T-helper 1 cell (primary cell): Measurements from ENCODE around the gene TIGD7.

Source experiments
- DNase-seq, 5 donors: peaks; one replicate each; pipeline ENCODE4 v3.0.0-alpha.2; 2012 to 2020
- total RNA-seq, 4 donors: gene quantifications; one replicate each; lab custom pipeline; 2026; lab: John Stamatoyannopoulos, UW

The TIGD7 gene, protein sequence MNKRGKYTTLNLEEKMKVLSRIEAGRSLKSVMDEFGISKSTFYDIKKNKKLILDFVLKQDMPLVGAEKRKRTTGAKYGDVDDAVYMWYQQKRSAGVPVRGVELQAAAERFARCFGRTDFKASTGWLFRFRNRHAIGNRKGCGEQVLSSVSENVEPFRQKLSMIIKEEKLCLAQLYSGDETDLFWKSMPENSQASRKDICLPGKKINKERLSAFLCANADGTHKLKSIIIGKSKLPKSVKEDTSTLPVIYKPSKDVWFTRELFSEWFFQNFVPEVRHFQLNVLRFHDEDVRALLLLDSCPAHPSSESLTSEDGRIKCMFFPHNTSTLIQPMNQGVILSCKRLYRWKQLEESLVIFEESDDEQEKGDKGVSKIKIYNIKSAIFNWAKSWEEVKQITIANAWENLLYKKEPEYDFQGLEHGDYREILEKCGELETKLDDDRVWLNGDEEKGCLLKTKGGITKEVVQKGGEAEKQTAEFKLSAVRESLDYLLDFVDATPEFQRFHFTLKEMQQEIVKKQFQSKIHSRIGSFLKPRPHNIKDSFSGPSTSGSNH
- total RNA-seq: 4.9 to 11.0 (median 6.5) reads per million in 4 donors

DNA sequence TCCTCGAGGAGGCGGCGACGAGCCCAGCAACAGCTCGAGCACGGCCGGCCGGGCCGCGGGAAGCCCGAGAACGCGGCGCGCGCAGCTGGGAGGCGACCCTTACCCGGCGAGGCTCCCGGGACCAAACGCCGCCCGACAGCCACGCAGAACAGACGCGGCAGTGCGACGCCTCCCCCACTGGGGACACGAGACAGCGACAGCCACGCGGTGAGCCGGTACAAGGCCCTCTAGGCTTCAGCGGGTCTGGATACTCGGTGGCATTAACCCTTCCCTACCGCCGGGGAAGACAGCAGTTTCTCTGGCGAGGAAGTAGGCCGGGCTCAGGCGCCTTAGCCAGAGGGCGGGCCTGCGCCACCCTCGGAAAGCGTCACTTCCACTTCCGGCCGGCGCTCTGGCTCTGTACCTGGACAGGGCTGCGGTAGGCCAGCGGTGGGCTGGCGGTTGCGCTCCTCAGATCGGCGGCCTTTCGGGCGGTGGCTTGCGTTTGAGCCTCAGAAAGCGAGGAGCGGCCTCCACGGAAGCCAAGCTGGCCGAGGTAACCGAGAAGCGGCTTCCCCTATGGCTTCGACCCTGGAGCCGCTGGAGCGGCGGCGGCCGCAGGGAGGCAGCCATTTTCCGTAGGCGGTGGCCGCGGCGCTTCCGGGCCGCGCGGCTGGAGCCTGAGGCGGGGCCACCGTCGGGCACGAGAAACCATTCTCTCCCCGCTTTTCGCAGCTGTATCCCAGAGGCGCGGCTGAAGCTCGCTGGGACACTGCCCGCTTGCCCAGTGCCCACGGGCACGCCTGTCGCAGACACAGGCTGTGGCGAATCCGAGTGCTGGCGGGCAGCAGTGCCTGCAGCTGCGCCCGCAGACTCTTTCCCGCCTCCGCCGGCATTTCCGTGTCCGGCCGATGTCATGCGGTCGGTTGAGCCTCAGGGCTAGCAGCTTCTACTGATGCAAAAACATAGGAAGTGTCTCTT, at the start of gene TIGD7, which contains the start of gene ZNF75A:
Gene TIGD7 (minus strand): TSS at position 322 of the 960 bp plus-strand sequence. CDS start 4,816 bp downstream, outside the sequence.
Gene ZNF75A (plus strand): TSS at position 389 of the 960 bp plus-strand sequence. CDS start 2,932 bp downstream, outside the sequence.
- DNase-seq: peak; percentile 66 to 93 (median 77)

GRCh38 chr16:3349175-3349574, 43.9 kb upstream of the TIGD7 start:
- no peak for DNase-seq

DNA sequence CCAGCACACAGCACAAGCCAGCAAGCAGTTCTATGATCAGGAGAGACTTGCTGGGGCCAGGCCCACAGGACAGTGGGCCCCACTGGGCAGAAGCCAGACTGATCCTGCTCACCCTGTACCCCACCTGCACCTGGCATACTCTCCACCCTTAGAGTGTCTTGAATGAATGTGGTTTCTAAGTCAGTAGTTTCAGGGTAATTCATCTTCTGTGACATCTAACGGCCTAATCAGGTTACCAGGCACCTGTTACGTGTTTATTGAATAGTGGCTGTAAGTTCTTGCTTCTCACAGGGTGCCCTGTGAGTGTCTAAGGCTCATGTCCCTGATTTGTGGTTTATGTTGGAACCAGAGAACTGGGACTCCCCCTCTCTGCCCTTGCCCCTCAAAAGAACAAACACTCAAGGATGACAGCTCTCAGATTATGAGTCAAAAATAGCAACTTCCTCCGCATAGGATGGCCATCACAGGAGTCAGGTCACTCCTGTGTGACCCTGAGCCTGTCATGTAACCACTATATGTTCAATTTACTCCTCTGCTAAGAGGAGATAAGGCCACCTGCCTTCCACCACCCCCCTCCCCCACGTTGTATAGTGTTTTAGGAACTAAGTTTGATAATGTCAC, 43.4 kb upstream of the TIGD7 start:
- DNase-seq: no peak

DNA sequence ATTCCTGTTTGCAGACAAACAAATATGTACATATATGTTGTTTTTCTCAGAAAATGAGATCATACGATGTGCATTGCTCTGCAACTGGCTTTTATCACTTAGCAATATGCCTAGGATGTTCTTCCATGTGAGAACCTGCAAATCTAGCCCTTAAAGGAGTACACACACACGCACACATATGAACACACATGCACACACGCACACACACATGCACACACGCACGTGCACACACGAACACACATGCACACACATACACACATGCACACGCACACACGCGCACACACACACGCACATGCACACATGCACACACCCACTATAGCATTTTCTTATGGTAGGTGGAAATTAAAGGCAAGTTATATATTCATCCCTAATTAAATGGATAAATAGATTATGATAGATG, 42.4 kb upstream of the TIGD7 start:
- DNase-seq: no peak

GRCh38 chr16:3346041-3346440, 40.8 kb upstream of the TIGD7 start:
- no peak for DNase-seq

DNA sequence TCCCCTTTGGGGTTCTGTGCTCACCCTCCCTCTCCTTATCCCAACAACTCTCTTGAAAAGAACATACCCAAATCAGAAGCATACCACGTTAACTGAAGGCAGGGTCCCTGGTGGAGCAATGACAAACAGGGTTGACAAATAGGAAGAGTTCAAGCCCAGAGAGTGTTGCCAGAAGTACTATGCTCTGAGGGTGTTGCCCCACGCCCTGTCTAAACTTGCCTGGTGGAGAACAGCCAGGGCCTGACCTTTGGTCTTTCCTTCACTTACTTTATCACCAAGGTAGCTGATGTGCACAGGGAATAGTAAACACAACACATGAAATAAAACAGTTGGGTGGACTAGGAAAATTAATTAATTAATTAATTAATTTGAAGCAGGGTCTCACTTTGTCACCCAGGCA, 23.4 kb upstream of the TIGD7 start:
- DNase-seq: no peak

GRCh38 chr16:3328104-3328503, 22.9 kb upstream of the TIGD7 start:
- no peak for DNase-seq

- no peak for DNase-seq
Observed at GRCh38 chr16:3327514-3327913, 22.3 kb upstream of the TIGD7 start.

- no peak for DNase-seq
Observed at GRCh38 chr16:3321816-3322215, 16.6 kb upstream of the TIGD7 start.

- DNase-seq: peak in 1 of 5 donors; percentile 6
Observed at GRCh38 chr16:3317315-3317999, 12.2 kb upstream of the TIGD7 start.

- DNase-seq: no peak
Observed at GRCh38 chr16:3311496-3311895, 6.3 kb upstream of the TIGD7 start.

GRCh38 chr16:3306078-3306477, 848 bp upstream of the TIGD7 start:
- no peak for DNase-seq

DNA sequence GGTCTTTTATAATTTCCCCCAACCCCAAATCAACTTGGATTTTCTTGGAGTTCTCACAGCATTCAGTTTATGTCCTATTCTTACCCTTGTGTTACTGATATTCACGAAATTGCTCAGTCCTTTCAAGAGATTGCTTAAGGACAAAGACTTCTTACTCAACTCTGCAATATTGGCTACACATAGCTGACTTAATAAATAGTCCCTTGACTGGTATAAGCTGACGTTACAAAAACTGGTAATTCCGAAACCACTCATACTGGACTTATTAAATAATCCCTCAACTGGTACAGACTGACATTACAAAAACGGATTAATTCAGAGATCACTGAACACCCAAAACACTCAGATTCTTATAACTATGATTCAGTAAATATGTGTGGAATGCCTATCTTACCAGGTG, 860 bp downstream of the TIGD7 start:
- no peak for DNase-seq

GRCh38 chr16:3295783-3296182, 9.4 kb downstream of the TIGD7 start:
- no peak for DNase-seq

- no peak for DNase-seq
Observed at GRCh38 chr16:3295209-3295608, 10.0 kb downstream of the TIGD7 start.

DNA sequence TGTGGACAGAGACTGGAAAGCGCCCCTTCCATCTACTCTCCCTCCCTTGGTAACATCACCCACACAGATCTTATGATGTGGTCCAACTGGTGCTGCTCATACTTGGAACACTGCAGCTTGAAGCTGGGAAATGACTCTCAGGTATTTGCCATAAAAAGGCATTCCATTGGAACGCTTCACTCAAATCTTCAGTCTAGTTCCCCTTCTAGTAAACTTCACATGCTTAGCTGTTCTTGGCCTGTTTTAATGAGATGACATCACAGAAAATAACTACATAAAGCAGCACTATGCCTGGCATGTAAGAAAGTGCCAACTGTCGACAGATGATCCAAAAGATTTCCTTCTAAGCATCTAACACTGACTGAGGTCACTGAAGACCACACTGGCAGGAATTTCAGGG, 12.6 kb downstream of the TIGD7 start:
- no peak for DNase-seq

GRCh38 chr16:3289998-3290673, 15.1 kb downstream of the TIGD7 start:
- DNase-seq: no peak

GRCh38 chr16:3285131-3285530, 20.1 kb downstream of the TIGD7 start:
- no peak for DNase-seq

DNA sequence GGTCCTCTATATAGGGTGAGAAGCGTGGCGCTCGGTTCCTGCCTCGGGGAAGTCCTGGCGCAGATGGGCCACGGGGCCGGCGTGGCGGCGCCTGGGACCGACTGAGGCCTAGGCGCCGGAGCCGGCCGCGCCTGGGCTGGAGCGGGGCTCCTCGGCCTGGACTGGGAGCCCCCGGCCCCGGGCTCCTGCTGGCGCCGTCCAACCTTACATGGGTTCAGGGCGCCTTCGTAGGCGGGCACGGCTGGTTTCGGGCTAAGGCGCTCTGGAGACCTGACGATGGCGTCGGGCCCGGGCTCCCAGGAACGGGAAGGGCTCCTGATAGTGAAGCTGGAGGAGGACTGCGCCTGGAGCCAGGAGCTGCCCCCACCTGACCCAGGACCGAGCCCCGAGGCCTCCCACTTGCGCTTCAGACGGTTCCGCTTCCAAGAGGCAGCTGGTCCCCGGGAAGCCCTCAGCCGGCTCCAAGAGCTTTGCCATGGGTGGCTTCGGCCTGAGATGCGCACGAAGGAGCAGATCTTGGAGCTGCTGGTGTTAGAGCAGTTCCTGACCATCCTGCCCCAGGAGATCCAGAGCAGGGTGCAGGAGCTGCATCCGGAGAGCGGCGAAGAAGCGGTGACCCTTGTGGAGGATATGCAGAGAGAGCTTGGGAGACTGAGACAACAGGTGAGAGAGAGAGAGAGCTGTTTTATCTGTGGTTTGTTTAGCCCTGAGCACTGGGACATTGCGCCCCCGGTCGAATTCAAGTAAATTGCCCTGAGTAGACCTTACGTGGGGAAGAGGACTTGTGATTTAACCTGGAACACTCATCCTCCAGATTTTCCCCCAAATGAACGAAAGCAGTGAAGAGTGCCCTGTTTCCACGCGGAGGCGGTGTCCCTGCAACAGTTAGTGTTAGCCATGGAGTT, 21.4 kb downstream of the TIGD7 start:
- no peak for DNase-seq
